A549 (cell line): Measurements from ENCODE around the gene RCAN2. TPM values are rescaled to one million over a fixed set of nuclear protein-coding genes. Genes with fewer than 3 reads are reported as not detected.

Experiments
- ATAC-seq, 2 experiments: fragments of 200-7000 bp in 1 of 2; fragments of >200 bp in 1 of 2; cut with Nextera tagmentation in 1 of 2; cut with Tn5 transposase in 1 of 2; 3 replicates each; pipeline versions ENCODE4 v1.8.0 to v1.9.1; 2018 to 2020; ENCODE audit warnings: mild to moderate bottlenecking in 1 of 2, moderate library complexity in 1 of 2
- CTCF ChIA-PET: fragments of 300-600 bp; sonication (Branson Sonifier 250); formaldehyde crosslinking; extraction: SDS; loops from one replicate; lab custom pipeline; 2021; ENCODE audit warnings: antibody characterized with exemption, inconsistent platforms; lab: Yijun Ruan, JAX
- POLR2A ChIA-PET: fragments of 350-600 bp; formaldehyde crosslinking; extraction: SDS; loops from one replicate; lab custom pipeline; 2021; ENCODE audit warnings: antibody characterized with exemption, inconsistent platforms; lab: Yijun Ruan, JAX
- DNase-seq, 2 experiments: peaks; one replicate each; pipeline versions ENCODE4 v3.0.0 to v3.0.0-alpha.2; 2011 to 2016; ENCODE audit warnings: low read depth in 1 of 2, low spot score in 1 of 2
- FAIRE-seq: peaks from 2 replicates; lab custom pipeline; 2011; peaks lifted over from hg19 to GRCh38; lab: Jason Lieb, UNC
- H3K27ac ChIP-seq, 2 experiments: fragments of >200 bp; sonication (Bioruptor Twin); formaldehyde crosslinking; 3 replicates each; pipeline ENCODE4 v1.5.1; 2016 to 2017
- H3K4me1 ChIP-seq: fragments of >200 bp; sonication (Bioruptor Twin); formaldehyde crosslinking; 3 replicates; pipeline ENCODE4 v1.6.1; 2016
- H3K4me2 ChIP-seq: fragments of >200 bp; sonication (Bioruptor Twin); formaldehyde crosslinking; 3 replicates; pipeline ENCODE4 v1.6.1; 2016
- H3K4me3 ChIP-seq: fragments of >200 bp; sonication (Bioruptor Twin); formaldehyde crosslinking; 3 replicates; pipeline ENCODE4 v1.5.1; 2016
- H3K9me3 ChIP-seq: fragments of >200 bp; sonication (Bioruptor Twin); formaldehyde crosslinking; 3 replicates; pipeline ENCODE4 v1.6.1; 2016
- ESRRA ChIP-seq: fragments of 150-350 bp; IDR thresholded peaks from 2 replicates; pipeline ENCODE4 v1.6.1; 2014; ENCODE audit warnings: mild to moderate bottlenecking, low read length, borderline replicate concordance
- FOSB ChIP-seq: fragments of 250-450 bp; sonication (Bioruptor Pico); IDR thresholded peaks from 2 replicates; pipeline ENCODE4 v1.5.0; 2020; ENCODE audit warnings: mild to moderate bottlenecking, moderate library complexity
- FOSL2 ChIP-seq, 2 experiments: fragments of 450-650 bp in 1 of 2; fragments of >200 bp in 1 of 2; sonication (Bioruptor Twin) in 1 of 2; formaldehyde crosslinking; IDR thresholded peaks; 2 replicates each; pipeline versions ENCODE4 v1.5.0 to v1.6.1; 2016 to 2020; ENCODE audit warnings: mild to moderate bottlenecking in 1 of 2, moderate library complexity in 1 of 2
- HDAC2 ChIP-seq: fragments of 200-600 bp; sonication (generic); IDR thresholded peaks from 2 replicates; pipeline ENCODE4 v1.6.1; 2016
- HEYL ChIP-seq: fragments of 250-450 bp; sonication (Bioruptor Pico); IDR thresholded peaks from 2 replicates; pipeline ENCODE4 v1.8.0; 2021; ENCODE audit warnings: mild to moderate bottlenecking, moderate library complexity
- HOXA7 ChIP-seq: fragments of 250-450 bp; sonication (Bioruptor Pico); IDR thresholded peaks from 2 replicates; pipeline ENCODE4 v1.5.0; 2020; ENCODE audit warnings: mild to moderate bottlenecking, moderate library complexity
- HOXB5 ChIP-seq: fragments of 250-450 bp; sonication (Bioruptor Pico); IDR thresholded peaks from 2 replicates; pipeline ENCODE4 v1.5.0; 2020; ENCODE audit warnings: mild to moderate bottlenecking, moderate library complexity
- JUN ChIP-seq, 2 experiments: fragments of >200 bp; sonication (Bioruptor Twin); formaldehyde crosslinking; IDR thresholded peaks; 2 replicates in 1 of 2; 3 replicates in 1 of 2; pipeline ENCODE4 v1.6.1; 2016 to 2017
- MYC ChIP-seq: IDR thresholded peaks from 2 replicates; pipeline ENCODE4 v1.6.1; 2012; ENCODE audit warnings: mild to moderate bottlenecking, inconsistent platforms, low read length, improper control_type of control experiment, borderline replicate concordance
- NPAS2 ChIP-seq: fragments of 250-450 bp; sonication (Bioruptor Pico); IDR thresholded peaks from 2 replicates; pipeline ENCODE4 v1.8.0; 2022; ENCODE audit warnings: mild to moderate bottlenecking, moderate library complexity, borderline replicate concordance
- PHF8 ChIP-seq: fragments of 200-600 bp; sonication (generic); IDR thresholded peaks from 2 replicates; pipeline ENCODE4 v1.6.1; 2016; ENCODE audit warnings: low read depth, mild to moderate bottlenecking, antibody characterized with exemption, moderate library complexity, borderline replicate concordance
- RARB ChIP-seq: fragments of 250-450 bp; sonication (Bioruptor Pico); IDR thresholded peaks from 2 replicates; pipeline ENCODE4 v1.8.0; 2021; ENCODE audit warnings: mild to moderate bottlenecking, moderate library complexity
- RCOR1 ChIP-seq: fragments of 150-350 bp; IDR thresholded peaks from 2 replicates; pipeline ENCODE4 v1.6.1; 2014; ENCODE audit warnings: antibody characterized with exemption, low read length, low read depth
- RFX5 ChIP-seq: fragments of 450-650 bp; IDR thresholded peaks from 2 replicates; pipeline ENCODE4 v1.7.1; 2014; ENCODE audit warnings: antibody characterized with exemption, mild to moderate bottlenecking, moderate library complexity
- SREBF2 ChIP-seq: fragments of 450-650 bp; IDR thresholded peaks from 2 replicates; pipeline ENCODE4 v1.6.1; 2014; ENCODE audit warnings: mild to moderate bottlenecking, moderate library complexity
- TFCP2L1 ChIP-seq: fragments of 250-450 bp; sonication (Bioruptor Pico); IDR thresholded peaks from 2 replicates; pipeline ENCODE4 v1.5.0; 2021; ENCODE audit warnings: mild to moderate bottlenecking
- ZNF302 ChIP-seq: fragments of 250-450 bp; sonication (Bioruptor Pico); IDR thresholded peaks from 2 replicates; pipeline ENCODE4 v1.9.0; 2021; ENCODE audit warnings: inconsistent platforms, mild to moderate bottlenecking, moderate library complexity
- WGBS: methylation state at CpG from one replicate; pipeline ENCODE4 v1.1.6; 2017; ENCODE audit errors: missing lambda C conversion rate; 5-methylcytosine and 5-hydroxymethylcytosine counted together
- polyA plus RNA-seq, 4 experiments: library from polyadenylated mRNA; depleted of rRNA in 3 of 4; stranded (reverse); fragments of >200 nt; fragmentation: RNase III in 1 of 4; extraction: RNeasy Plus Mini Kit Qiagen cat#74134 plus additional on column Dnase treatment in 1 of 4; gene quantifications; 2 replicates in 3 of 4; 3 replicates in 1 of 4; pipeline ENCODE4 v1.2.3, GENCODE V29; 2011 to 2017
- TF ChIP-seq, protein P1 (sequence below): IDR thresholded peaks from 2 replicates; pipeline ENCODE4 v1.6.1; 2012
- TF ChIP-seq, protein P2 (sequence below): fragments of 150-350 bp; IDR thresholded peaks from 2 replicates; pipeline ENCODE4 v1.6.1; 2014; ENCODE audit warnings: low read depth, mild to moderate bottlenecking, low read length
- TF ChIP-seq, protein P3 (sequence below): fragments of 450-650 bp; IDR thresholded peaks from 2 replicates; pipeline ENCODE4 v1.6.1; 2014; ENCODE audit warnings: antibody characterized with exemption
- TF ChIP-seq, protein P4 (sequence below): fragments of >200 bp; sonication (Bioruptor Twin); formaldehyde crosslinking; IDR thresholded peaks from 3 replicates; pipeline ENCODE4 v1.6.1; 2016
- TF ChIP-seq, protein P5 (sequence below): fragments of 250-450 bp; sonication (Bioruptor Pico); IDR thresholded peaks from 2 replicates; pipeline ENCODE4 v1.5.0; 2020; ENCODE audit warnings: low read depth, mild to moderate bottlenecking, moderate library complexity

RCAN2 gene
- polyA plus RNA-seq, 2 of the 4 experiments (the other 2 are of a cell fraction): not detected

DNA sequence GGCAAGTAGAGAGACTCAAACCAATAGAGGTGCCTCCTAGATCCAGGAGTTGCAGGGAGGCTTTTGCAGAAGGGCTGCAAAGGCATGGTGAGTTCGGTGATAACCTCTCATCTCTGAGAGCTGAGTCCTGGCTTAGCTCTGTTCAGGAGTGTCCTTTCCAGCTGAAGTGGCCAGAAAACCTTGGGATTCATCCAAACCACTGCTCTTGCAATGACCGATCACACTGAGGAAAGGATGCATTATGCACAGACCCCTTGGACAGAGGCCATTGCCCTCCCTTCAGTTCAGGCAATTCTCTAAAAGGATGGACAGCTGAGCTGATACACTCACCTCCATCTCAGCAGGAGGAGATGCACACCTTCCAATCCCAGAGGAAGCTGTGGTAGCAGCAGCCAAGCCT lies 161.7 kb downstream of the RCAN2 start:
- Histone ChIP-seq H3K4me2 (no peak overlapping the region), H3K4me3 (no peak overlapping the region), H3K4me1 (no peaks in the 10 kb centered on the region), H3K27ac (no peak overlapping the region), H3K9me3 (no peaks in the 10 kb centered on the region)
- ChIA-PET CTCF (no interaction called here), POLR2A (no interaction called here)
- 0% methylated on average over 2 of the region's 2 CpGs for WGBS
- no peak for ATAC-seq
- FAIRE-seq: no peak
- DNase-seq: no peak
- TF ChIP-seq RFX5 (no peak), HOXB5 (CRISPR knock-in tag) (no peak), RARB (CRISPR knock-in tag) (no peak), HOXA7 (CRISPR knock-in tag) (no peak), RCOR1 (no peak)
- TF ChIP-seq, protein P1, sequence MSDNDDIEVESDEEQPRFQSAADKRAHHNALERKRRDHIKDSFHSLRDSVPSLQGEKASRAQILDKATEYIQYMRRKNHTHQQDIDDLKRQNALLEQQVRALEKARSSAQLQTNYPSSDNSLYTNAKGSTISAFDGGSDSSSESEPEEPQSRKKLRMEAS: no peak

DNA sequence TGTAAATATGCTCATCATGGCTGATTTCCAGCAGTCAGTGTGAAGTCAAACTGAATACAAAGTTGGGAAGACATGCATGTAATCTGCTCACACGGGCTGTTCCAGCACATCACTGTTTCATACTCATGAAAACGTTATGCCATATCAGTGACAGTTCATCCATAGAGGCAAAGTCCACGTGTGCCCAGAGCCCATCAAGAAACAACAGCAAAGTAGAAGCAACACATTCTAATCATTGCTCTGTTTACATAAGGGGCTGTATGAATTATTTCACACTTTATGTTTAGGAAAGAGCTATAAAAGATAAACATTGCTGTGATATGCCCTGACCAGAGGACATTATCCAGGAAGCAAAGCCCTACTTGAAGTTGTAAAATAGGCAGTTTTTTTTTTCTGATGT lies 163.5 kb downstream of the RCAN2 start:
- FAIRE-seq: no peak
- POLR2A ChIA-PET: no interaction called here
- DNase-seq: no peak
- 0% methylated on average over 3 of the region's 3 CpGs for WGBS
- Histone ChIP-seq H3K4me3 (no peak overlapping the region), H3K27ac (no peak overlapping the region), H3K4me1 (no peaks in the 10 kb centered on the region), H3K9me3 (no peaks in the 10 kb centered on the region), H3K4me2 (no peak overlapping the region)
- CTCF ChIA-PET: no interaction called here
- TF ChIP-seq ESRRA: no peak
- TF ChIP-seq, protein P2, sequence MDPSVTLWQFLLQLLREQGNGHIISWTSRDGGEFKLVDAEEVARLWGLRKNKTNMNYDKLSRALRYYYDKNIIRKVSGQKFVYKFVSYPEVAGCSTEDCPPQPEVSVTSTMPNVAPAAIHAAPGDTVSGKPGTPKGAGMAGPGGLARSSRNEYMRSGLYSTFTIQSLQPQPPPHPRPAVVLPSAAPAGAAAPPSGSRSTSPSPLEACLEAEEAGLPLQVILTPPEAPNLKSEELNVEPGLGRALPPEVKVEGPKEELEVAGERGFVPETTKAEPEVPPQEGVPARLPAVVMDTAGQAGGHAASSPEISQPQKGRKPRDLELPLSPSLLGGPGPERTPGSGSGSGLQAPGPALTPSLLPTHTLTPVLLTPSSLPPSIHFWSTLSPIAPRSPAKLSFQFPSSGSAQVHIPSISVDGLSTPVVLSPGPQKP: no peak
- no peak for ATAC-seq

DNA sequence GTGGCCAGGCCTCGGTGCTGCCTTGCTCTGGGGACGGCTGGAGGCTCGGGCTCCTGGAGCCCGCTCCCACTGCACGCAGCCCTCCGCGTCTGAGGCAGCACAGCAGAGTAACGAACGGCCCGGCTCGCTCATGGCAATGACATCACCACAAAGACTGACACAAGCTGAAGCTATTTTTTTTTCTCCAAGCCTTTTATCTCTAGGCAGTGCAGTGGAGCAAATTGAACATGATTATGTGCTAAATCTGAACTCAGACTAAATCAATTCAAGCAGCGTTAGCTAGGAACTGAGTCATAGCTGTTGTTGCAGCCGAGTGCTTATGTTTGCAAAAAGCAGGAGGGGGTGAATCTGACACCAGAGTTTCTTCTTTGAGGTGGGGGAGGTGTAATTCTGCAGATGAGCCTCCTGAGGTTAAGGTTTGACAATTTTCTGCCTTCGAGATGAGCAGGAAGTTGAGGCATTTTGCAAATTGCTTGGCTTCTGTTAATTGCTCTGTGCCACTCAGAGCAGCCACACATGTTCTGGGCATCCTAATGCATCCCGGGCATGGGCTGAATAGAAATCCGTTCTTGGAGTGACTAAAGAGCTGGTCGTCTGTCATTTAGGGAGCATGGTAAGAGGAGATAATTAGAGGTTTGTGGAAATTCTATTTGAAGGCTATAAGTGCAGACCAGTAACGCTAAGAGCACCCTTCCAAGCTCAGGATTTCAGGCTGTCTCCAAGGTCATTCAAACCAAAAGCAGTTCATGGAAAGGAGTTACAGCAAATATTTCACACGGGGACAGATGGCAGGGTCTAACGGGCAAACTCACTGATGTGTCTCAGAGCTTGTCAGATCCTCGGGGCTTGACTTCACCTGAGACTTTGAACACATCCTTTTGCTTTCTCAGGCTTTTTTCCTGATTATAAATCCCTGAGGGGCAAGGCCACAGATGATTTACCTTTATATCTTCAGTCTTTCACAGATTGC lies 165.4 kb downstream of the RCAN2 start:
- Histone ChIP-seq H3K4me1 (no peaks in the 10 kb centered on the region), H3K9me3 (no peaks in the 10 kb centered on the region), H3K4me3 (no peak overlapping the region), H3K27ac (no peak overlapping the region), H3K4me2 (no peak overlapping the region)
- CTCF ChIA-PET: interaction anchor here (1.2 kb wide), 1 partner anchor 14 kb away, joined by 3 read pairs; no protein-coding TSS in a partner anchor
- ATAC-seq: no peak
- WGBS: 18% methylated on average over 14 of the region's 21 CpGs
- TF ChIP-seq, protein P3, sequence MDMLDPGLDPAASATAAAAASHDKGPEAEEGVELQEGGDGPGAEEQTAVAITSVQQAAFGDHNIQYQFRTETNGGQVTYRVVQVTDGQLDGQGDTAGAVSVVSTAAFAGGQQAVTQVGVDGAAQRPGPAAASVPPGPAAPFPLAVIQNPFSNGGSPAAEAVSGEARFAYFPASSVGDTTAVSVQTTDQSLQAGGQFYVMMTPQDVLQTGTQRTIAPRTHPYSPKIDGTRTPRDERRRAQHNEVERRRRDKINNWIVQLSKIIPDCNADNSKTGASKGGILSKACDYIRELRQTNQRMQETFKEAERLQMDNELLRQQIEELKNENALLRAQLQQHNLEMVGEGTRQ: no peak
- TF ChIP-seq, protein P4, sequence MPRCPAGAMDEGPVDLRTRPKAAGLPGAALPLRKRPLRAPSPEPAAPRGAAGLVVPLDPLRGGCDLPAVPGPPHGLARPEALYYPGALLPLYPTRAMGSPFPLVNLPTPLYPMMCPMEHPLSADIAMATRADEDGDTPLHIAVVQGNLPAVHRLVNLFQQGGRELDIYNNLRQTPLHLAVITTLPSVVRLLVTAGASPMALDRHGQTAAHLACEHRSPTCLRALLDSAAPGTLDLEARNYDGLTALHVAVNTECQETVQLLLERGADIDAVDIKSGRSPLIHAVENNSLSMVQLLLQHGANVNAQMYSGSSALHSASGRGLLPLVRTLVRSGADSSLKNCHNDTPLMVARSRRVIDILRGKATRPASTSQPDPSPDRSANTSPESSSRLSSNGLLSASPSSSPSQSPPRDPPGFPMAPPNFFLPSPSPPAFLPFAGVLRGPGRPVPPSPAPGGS: no peak
- no peak for TF ChIP-seq HEYL
- TF ChIP-seq HDAC2: no peak
- no peak for TF ChIP-seq FOSL2 (IDR thresholded peaks at IDR 0.05)
- TF ChIP-seq FOSL2 (CRISPR knock-in tag; IDR thresholded peaks at IDR 0.05): no peak
- TF ChIP-seq RFX5: no peak
- TF ChIP-seq MYC: no peak
- TF ChIP-seq PHF8: no peak
- POLR2A ChIA-PET: no interaction called here
- DNase-seq: no peak
- FAIRE-seq: no peak

DNA sequence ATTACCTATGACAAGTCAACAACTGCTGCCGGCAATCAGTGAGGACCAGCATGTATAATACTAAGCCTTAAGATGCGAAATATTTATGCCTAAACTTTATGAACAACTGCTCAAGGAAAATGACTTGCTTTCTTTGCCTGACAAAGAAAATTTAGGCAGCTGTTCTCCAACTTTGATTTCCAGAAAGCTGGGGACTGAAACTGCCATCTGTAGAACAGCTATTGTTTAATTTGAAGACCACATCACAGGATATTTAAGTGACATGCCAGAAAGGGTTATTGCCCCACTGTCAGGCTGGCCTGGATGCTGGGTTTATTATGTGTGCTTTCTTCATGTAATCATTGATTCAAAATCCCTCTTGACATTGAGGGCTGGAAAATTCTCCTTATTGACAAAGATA lies 166.5 kb downstream of the RCAN2 start:
- Histone ChIP-seq H3K27ac (no peak overlapping the region), H3K4me2 (no peak overlapping the region), H3K4me1 (no peaks in the 10 kb centered on the region), H3K4me3 (no peak overlapping the region), H3K9me3 (no peaks in the 10 kb centered on the region)
- ChIA-PET POLR2A (no interaction called here), CTCF (interaction anchor here (1.2 kb wide), 1 partner anchor 15 kb away, joined by 3 read pairs; no protein-coding TSS in a partner anchor)
- DNase-seq (no peak), ATAC-seq (no peak), FAIRE-seq (no peak)
- WGBS: 33% methylated on average over 2 of the region's 2 CpGs
- TF ChIP-seq JUN (IDR thresholded peaks at IDR 0.05) (no peak), FOSB (no peak), MYC (no peak), SREBF2 (no peak), NPAS2 (CRISPR knock-in tag) (no peak), ZNF302 (CRISPR knock-in tag) (no peak), TFCP2L1 (no peak)
- TF ChIP-seq, protein P4: no peak
- TF ChIP-seq, protein P5, sequence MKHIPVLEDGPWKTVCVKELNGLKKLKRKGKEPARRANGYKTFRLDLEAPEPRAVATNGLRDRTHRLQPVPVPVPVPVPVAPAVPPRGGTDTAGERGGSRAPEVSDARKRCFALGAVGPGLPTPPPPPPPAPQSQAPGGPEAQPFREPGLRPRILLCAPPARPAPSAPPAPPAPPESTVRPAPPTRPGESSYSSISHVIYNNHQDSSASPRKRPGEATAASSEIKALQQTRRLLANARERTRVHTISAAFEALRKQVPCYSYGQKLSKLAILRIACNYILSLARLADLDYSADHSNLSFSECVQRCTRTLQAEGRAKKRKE (CRISPR knock-in tag): no peak
